PC-3 (cell line): ENCODE results near the gene CDK16. TPM values are rescaled to one million over a fixed set of nuclear protein-coding genes. Genes with fewer than 3 reads are reported as not detected.

Source experiments
- ATAC-seq: fragments of 200-7000 bp; cut with Tn5 transposase; 2 replicates; pipeline ENCODE4 v1.9.1; 2020; ENCODE audit warnings: mild to moderate bottlenecking, moderate library complexity
- BruUV-seq: library from RNA; stranded (reverse); fragments of 400-500 nt; replicated peaks from 2 replicates; lab custom pipeline; 2021; lab: Mats Ljungman, UMichigan
- CTCF ChIA-PET: fragments of 300-600 bp; sonication (Branson Sonifier 250); formaldehyde crosslinking; loops from one replicate; lab custom pipeline; 2022; ENCODE audit warnings: antibody characterized with exemption; lab: Charles Lee
- POLR2A ChIA-PET: fragments of 300-600 bp; sonication (Branson Sonifier 250); formaldehyde crosslinking; loops from one replicate; lab custom pipeline; 2022; ENCODE audit warnings: antibody characterized with exemption; ENCODE audit not compliant: unreplicated experiment; lab: Charles Lee
- DNase-seq: peaks from one replicate; pipeline ENCODE4 v3.0.0-alpha.2; 2015
- H2AFZ ChIP-seq: fragments of 300-600 bp; sonication (generic); 2 replicates; pipeline ENCODE4 v1.6.0; 2016; ENCODE audit warnings: antibody characterized with exemption, low read length
- H3F3A ChIP-seq: fragments of 300-600 bp; sonication (generic); one replicate; pipeline ENCODE4 v1.6.0; 2017; ENCODE audit warnings: antibody characterized with exemption, low read length, control low read depth, mild to moderate bottlenecking; ENCODE audit not compliant: unreplicated experiment
- H3K27ac ChIP-seq: fragments of 300-600 bp; sonication (generic); 2 replicates; pipeline ENCODE4 v1.5.1; 2016; ENCODE audit warnings: mild to moderate bottlenecking, low read length
- H3K27me3 ChIP-seq: fragments of 300-600 bp; sonication (generic); 2 replicates; pipeline ENCODE4 v1.6.1; 2016; ENCODE audit warnings: low read length, mixed read lengths
- H3K36me3 ChIP-seq: fragments of 300-600 bp; sonication (generic); 2 replicates; pipeline ENCODE4 v1.6.1; 2016; ENCODE audit warnings: low read depth, mixed run types, low read length, mixed read lengths
- H3K4me1 ChIP-seq: fragments of 300-600 bp; sonication (generic); 2 replicates; pipeline ENCODE4 v1.5.1; 2016; ENCODE audit warnings: low read length; ENCODE audit not compliant: insufficient read depth
- H3K4me2 ChIP-seq: fragments of 300-600 bp; sonication (generic); 2 replicates; pipeline ENCODE4 v1.6.0; 2016; ENCODE audit warnings: low read length
- H3K4me3 ChIP-seq: fragments of 300-600 bp; sonication (generic); 2 replicates; pipeline ENCODE4 v1.5.1; 2016; ENCODE audit warnings: mild to moderate bottlenecking, low read length, mixed read lengths
- H3K79me2 ChIP-seq: fragments of 300-600 bp; sonication (generic); 2 replicates; pipeline ENCODE4 v1.6.1; 2017; ENCODE audit warnings: low read length, mixed read lengths
- H3K9ac ChIP-seq: fragments of 300-600 bp; sonication (generic); 2 replicates; pipeline ENCODE4 v1.6.0; 2016; ENCODE audit warnings: mild to moderate bottlenecking, low read length
- H3K9me2 ChIP-seq: fragments of 300-600 bp; sonication (generic); replicated peaks from 2 replicates; pipeline ENCODE4 v1.6.1; 2016; ENCODE audit warnings: mixed run types, low read length, mixed read lengths
- H3K9me3 ChIP-seq: fragments of 300-600 bp; sonication (generic); 2 replicates; pipeline ENCODE4 v1.6.1; 2016; ENCODE audit warnings: low read length, mixed read lengths
- H4K20me1 ChIP-seq: fragments of 300-600 bp; sonication (generic); 2 replicates; pipeline ENCODE4 v1.6.1; 2016; ENCODE audit warnings: low read length, mixed read lengths
- CTCF ChIP-seq: fragments of 300-600 bp; sonication (generic); conservative IDR thresholded peaks from 2 replicates; pipeline ENCODE4 v1.5.1; 2017; ENCODE audit warnings: antibody characterized with exemption, low read depth, mild to moderate bottlenecking, low read length
- EZH2 ChIP-seq: fragments of 300-600 bp; sonication (generic); IDR thresholded peaks from one replicate; pipeline ENCODE4 v1.6.1; 2017; ENCODE audit warnings: antibody characterized with exemption, mild to moderate bottlenecking, low read length; ENCODE audit not compliant: unreplicated experiment
- EZH2phosphoT487 ChIP-seq: fragments of 300-600 bp; sonication (generic); IDR thresholded peaks from 2 replicates; pipeline ENCODE4 v1.6.1; 2018; ENCODE audit warnings: mild to moderate bottlenecking, antibody characterized with exemption, low read length, borderline replicate concordance
- intact Hi-C: fragments of 100-400 bp; cut with micrococcal nuclease; formaldehyde crosslinking; loops from 2 replicates; pipeline ENCODE4 v1.9.0; 2023
- total RNA-seq: library from RNA; depleted of rRNA; stranded (reverse); fragments of >200 nt; gene quantifications from 2 replicates; pipeline ENCODE4 v1.2.3, GENCODE V29; 2014

Gene CDK16
- total RNA-seq, 1 experiment from 2014 or later, result 155 TPM

- CTCF ChIA-PET, result interaction anchor here (0.6 to 0.9 kb wide), 3 partner anchors 9 to 193 kb away, joined by 3 to 4 read pairs (median 3); partner anchors contain the start of genes NDUFB11 and RBM10
- TF ChIP-seq EZH2 (no peak), CTCF (no peak), EZH2phosphoT487 (no peak)
Measured at GRCh38 chrX:47191331-47191730, 27.1 kb upstream of the CDK16 start.

GRCh38 chrX:47191806-47192401 is 26.6 kb upstream of the CDK16 start:
- intact Hi-C loops, result loop anchor here (5.0 to 10.0 kb wide), 4 partner anchors 170 to 463 kb away; partner anchors contain the start of genes ELK1, UXT and ZNF41
- Histone ChIP-seq H3K9me3 (no peaks in the 10 kb centered on the region), H4K20me1 (peaks cover 13% of the 10 kb centered on the region; the same call in 1 of the 2 replicates), H3K4me3 (peak overlapping the region; percentile 93), H3K27ac (no peak overlapping the region), H3K9me2 (no peaks in the 10 kb centered on the region), H2AFZ (peak overlapping the region; percentile 92), H3K79me2 (peaks cover 55% of the 10 kb centered on the region), H3K27me3 (no peaks in the 10 kb centered on the region), H3K4me1 (peaks cover 35% of the 10 kb centered on the region), H3K9ac (peak overlapping the region; percentile 90), H3K36me3 (peaks cover under 1% of the 10 kb centered on the region; the same call in 1 of the 2 replicates), H3K4me2 (peak overlapping the region; percentile 100), H3F3A (no peaks in the 10 kb centered on the region)
- CTCF ChIA-PET, result no interaction called here
- POLR2A ChIA-PET, result interaction anchor here (0.9 kb wide), 1 partner anchor 9 kb away, joined by 3 read pairs; no protein-coding TSS in a partner anchor
- no TSS peak for BruUV-seq
- no peak for ATAC-seq
- TF ChIP-seq EZH2phosphoT487 (no peak), EZH2 (no peak), CTCF (no peak)
- no peak for DNase-seq

More at GRCh38 chrX:47191331-47191730, 27.1 kb upstream of the CDK16 start:
- H3F3A ChIP-seq, result no peaks in the 10 kb centered on the region
- DNase-seq, result peak; percentile 44
- H3K27me3 ChIP-seq, result no peaks in the 10 kb centered on the region
- peak overlapping the region; percentile 90 for H3K9ac ChIP-seq
- POLR2A ChIA-PET, result interaction anchor here (0.6 to 1.8 kb wide), 3 partner anchors 9 to 218 kb away, joined by 3 to 5 read pairs (median 3); partner anchors contain the start of genes NDUFB11 and RBM10
- ATAC-seq, result peak; percentile 27
- H3K27ac ChIP-seq, result peak overlapping the region; percentile 47
- H4K20me1 ChIP-seq, result peaks cover 7% of the 10 kb centered on the region; the same call in 1 of the 2 replicates
- peaks cover 49% of the 10 kb centered on the region for H3K79me2 ChIP-seq
- peak overlapping the region; percentile 100 for H3K4me2 ChIP-seq
- BruUV-seq, result no TSS peak
- intact Hi-C loops, result loop anchor here (5.0 to 10.0 kb wide), 4 partner anchors 171 to 463 kb away; partner anchors contain the start of genes ELK1, UXT and ZNF41
- H2AFZ ChIP-seq, result peak overlapping the region; percentile 92
- H3K4me3 ChIP-seq, result peak overlapping the region; percentile 93
- no peaks in the 10 kb centered on the region for H3K9me2 ChIP-seq
- H3K36me3 ChIP-seq, result peaks cover 6% of the 10 kb centered on the region; the same call in 1 of the 2 replicates
- peaks cover 29% of the 10 kb centered on the region for H3K4me1 ChIP-seq
- no peaks in the 10 kb centered on the region for H3K9me3 ChIP-seq
